ENCODE data around the gene PIP5K1B.

Gene PIP5K1B

GRCh38 chr9:68779558-68780379 lies 74.7 kb downstream of the PIP5K1B start:
- Histone ChIP-seq H3K4me1 (ENCODE audit: control insufficient read depth in 1 of 2, insufficient read depth in 2 of 2, low read length in 2 of 2) (peaks cover 37 to 42% of the 10 kb centered on the region in 2 donors), H3K4me3 (ENCODE audit: low read depth in 1 of 2, low read length in 2 of 2) (peak overlapping the region; percentile 83 to 96), H3K27ac (ENCODE audit: low read length) (peak overlapping the region; percentile 96), H3K27me3 (ENCODE audit: low read depth, low read length) (no peaks in the 10 kb centered on the region), H3K9me3 (ENCODE audit: control insufficient read depth in 1 of 2, low read length in 2 of 2) (no peaks in the 10 kb centered on the region), H3K36me3 (ENCODE audit: control insufficient read depth in 1 of 2, insufficient read depth in 2 of 2, low read length in 2 of 2) (no peaks in the 10 kb centered on the region)

GRCh38 chr9:68780380-68780712 lies 75.3 kb downstream of the PIP5K1B start:
- Histone ChIP-seq H3K9me3 (ENCODE audit: control insufficient read depth in 1 of 2, low read length in 2 of 2) (no peaks in the 10 kb centered on the region), H3K27me3 (ENCODE audit: low read depth, low read length) (no peaks in the 10 kb centered on the region), H3K36me3 (ENCODE audit: control insufficient read depth in 1 of 2, insufficient read depth in 2 of 2, low read length in 2 of 2) (no peaks in the 10 kb centered on the region), H3K4me3 (ENCODE audit: low read depth in 1 of 2, low read length in 2 of 2) (peak overlapping the region; percentile 83 to 96), H3K4me1 (ENCODE audit: control insufficient read depth in 1 of 2, insufficient read depth in 2 of 2, low read length in 2 of 2) (peaks cover 37 to 45% of the 10 kb centered on the region in 2 donors), H3K27ac (ENCODE audit: low read length) (peak overlapping the region; percentile 96)

- Histone ChIP-seq H3K4me1 (ENCODE audit: control insufficient read depth in 1 of 2, insufficient read depth in 2 of 2, low read length in 2 of 2) (peaks cover 37 to 45% of the 10 kb centered on the region in 2 donors), H3K4me3 (ENCODE audit: low read depth in 1 of 2, low read length in 2 of 2) (peak overlapping the region; percentile 83 to 96), H3K27ac (ENCODE audit: low read length) (peak overlapping the region; percentile 96), H3K36me3 (ENCODE audit: control insufficient read depth in 1 of 2, insufficient read depth in 2 of 2, low read length in 2 of 2) (no peaks in the 10 kb centered on the region), H3K27me3 (ENCODE audit: low read depth, low read length) (no peaks in the 10 kb centered on the region), H3K9me3 (ENCODE audit: control insufficient read depth in 1 of 2, low read length in 2 of 2) (no peaks in the 10 kb centered on the region)
These were observed 75.7 kb downstream of the PIP5K1B start for GRCh38 chr9:68780720-68781119.

GRCh38 chr9:68781928-68782327 lies 76.9 kb downstream of the PIP5K1B start:
- Histone ChIP-seq H3K36me3 (ENCODE audit: control insufficient read depth in 1 of 2, insufficient read depth in 2 of 2, low read length in 2 of 2) (peaks cover 2% of the 10 kb centered on the region in 2 donors), H3K4me1 (ENCODE audit: control insufficient read depth in 1 of 2, insufficient read depth in 2 of 2, low read length in 2 of 2) (peaks cover 37 to 45% of the 10 kb centered on the region in 2 donors), H3K9me3 (ENCODE audit: control insufficient read depth in 1 of 2, low read length in 2 of 2) (no peaks in the 10 kb centered on the region), H3K27me3 (ENCODE audit: low read depth, low read length) (no peaks in the 10 kb centered on the region), H3K27ac (ENCODE audit: low read length) (no peak overlapping the region), H3K4me3 (ENCODE audit: low read depth in 1 of 2, low read length in 2 of 2) (peak overlapping the region in 1 of 2 donors; percentile 37)

- H3K27ac ChIP-seq (ENCODE audit: low read length): no peak overlapping the region
- H3K4me3 ChIP-seq (ENCODE audit: low read depth in 1 of 2, low read length in 2 of 2): peak overlapping the region; percentile 14 to 37
- H3K36me3 ChIP-seq (ENCODE audit: control insufficient read depth in 1 of 2, insufficient read depth in 2 of 2, low read length in 2 of 2): peaks cover 4 to 5% of the 10 kb centered on the region in 2 donors
- no peaks in the 10 kb centered on the region for H3K9me3 ChIP-seq (ENCODE audit: control insufficient read depth in 1 of 2, low read length in 2 of 2)
- H3K4me1 ChIP-seq (ENCODE audit: control insufficient read depth in 1 of 2, insufficient read depth in 2 of 2, low read length in 2 of 2): peaks cover 37 to 45% of the 10 kb centered on the region in 2 donors
- H3K27me3 ChIP-seq (ENCODE audit: low read depth, low read length): no peaks in the 10 kb centered on the region
These were observed 77.5 kb downstream of the PIP5K1B start for GRCh38 chr9:68782546-68782945.

DNA sequence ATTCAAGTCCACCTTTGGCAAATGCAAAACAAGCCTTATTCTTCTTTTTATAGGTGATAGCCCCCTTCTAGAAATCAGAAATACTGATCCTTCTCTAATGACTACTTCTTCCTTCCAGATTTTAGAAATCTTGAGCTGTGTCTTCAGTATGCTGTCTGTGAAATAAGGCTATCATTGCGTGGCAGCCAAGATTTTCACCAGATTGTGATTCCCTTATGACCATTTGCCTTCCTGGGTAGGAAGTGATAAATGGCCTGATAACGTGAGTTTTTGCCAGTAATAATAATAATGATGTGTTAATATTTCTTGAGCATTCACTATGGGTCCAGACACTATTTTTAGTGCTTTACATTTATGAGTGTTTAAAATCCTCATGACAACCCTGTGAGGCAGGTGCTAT lies 80.9 kb downstream of the PIP5K1B start:
- no peak overlapping the region for H3K4me3 ChIP-seq (ENCODE audit: low read depth in 1 of 2, low read length in 2 of 2)
- peaks cover 25 to 41% of the 10 kb centered on the region in 2 donors for H3K4me1 ChIP-seq (ENCODE audit: control insufficient read depth in 1 of 2, insufficient read depth in 2 of 2, low read length in 2 of 2)
- peaks cover 4 to 5% of the 10 kb centered on the region in 2 donors for H3K36me3 ChIP-seq (ENCODE audit: control insufficient read depth in 1 of 2, insufficient read depth in 2 of 2, low read length in 2 of 2)
- H3K27me3 ChIP-seq (ENCODE audit: low read depth, low read length): no peaks in the 10 kb centered on the region
- no peak overlapping the region for H3K27ac ChIP-seq (ENCODE audit: low read length)
- no peaks in the 10 kb centered on the region for H3K9me3 ChIP-seq (ENCODE audit: control insufficient read depth in 1 of 2, low read length in 2 of 2)

- Histone ChIP-seq H3K27me3 (ENCODE audit: low read depth, low read length) (no peaks in the 10 kb centered on the region), H3K9me3 (ENCODE audit: control insufficient read depth in 1 of 2, low read length in 2 of 2) (no peaks in the 10 kb centered on the region), H3K4me1 (ENCODE audit: control insufficient read depth in 1 of 2, insufficient read depth in 2 of 2, low read length in 2 of 2) (no peaks in the 10 kb centered on the region), H3K36me3 (ENCODE audit: control insufficient read depth in 1 of 2, insufficient read depth in 2 of 2, low read length in 2 of 2) (peaks cover 4 to 5% of the 10 kb centered on the region in 2 donors), H3K27ac (ENCODE audit: low read length) (no peak overlapping the region), H3K4me3 (ENCODE audit: low read depth in 1 of 2, low read length in 2 of 2) (no peak overlapping the region)
These were observed 86.1 kb downstream of the PIP5K1B start for GRCh38 chr9:68791169-68791568.

GRCh38 chr9:68793605-68794343 lies 88.7 kb downstream of the PIP5K1B start:
- H3K4me3 ChIP-seq (ENCODE audit: low read depth in 1 of 2, low read length in 2 of 2): no peak overlapping the region
- no peaks in the 10 kb centered on the region for H3K36me3 ChIP-seq (ENCODE audit: control insufficient read depth in 1 of 2, insufficient read depth in 2 of 2, low read length in 2 of 2)
- no peaks in the 10 kb centered on the region for H3K9me3 ChIP-seq (ENCODE audit: control insufficient read depth in 1 of 2, low read length in 2 of 2)
- H3K4me1 ChIP-seq (ENCODE audit: control insufficient read depth in 1 of 2, insufficient read depth in 2 of 2, low read length in 2 of 2): no peaks in the 10 kb centered on the region
- no peaks in the 10 kb centered on the region for H3K27me3 ChIP-seq (ENCODE audit: low read depth, low read length)
- H3K27ac ChIP-seq (ENCODE audit: low read length): no peak overlapping the region

GRCh38 chr9:68794898-68795297 lies 89.9 kb downstream of the PIP5K1B start:
- H3K27ac ChIP-seq (ENCODE audit: low read length): no peak overlapping the region
- H3K4me3 ChIP-seq (ENCODE audit: low read depth in 1 of 2, low read length in 2 of 2): no peak overlapping the region
- no peaks in the 10 kb centered on the region for H3K4me1 ChIP-seq (ENCODE audit: control insufficient read depth in 1 of 2, insufficient read depth in 2 of 2, low read length in 2 of 2)
- H3K36me3 ChIP-seq (ENCODE audit: control insufficient read depth in 1 of 2, insufficient read depth in 2 of 2, low read length in 2 of 2): no peaks in the 10 kb centered on the region
- no peaks in the 10 kb centered on the region for H3K9me3 ChIP-seq (ENCODE audit: control insufficient read depth in 1 of 2, low read length in 2 of 2)
- H3K27me3 ChIP-seq (ENCODE audit: low read depth, low read length): no peaks in the 10 kb centered on the region

DNA sequence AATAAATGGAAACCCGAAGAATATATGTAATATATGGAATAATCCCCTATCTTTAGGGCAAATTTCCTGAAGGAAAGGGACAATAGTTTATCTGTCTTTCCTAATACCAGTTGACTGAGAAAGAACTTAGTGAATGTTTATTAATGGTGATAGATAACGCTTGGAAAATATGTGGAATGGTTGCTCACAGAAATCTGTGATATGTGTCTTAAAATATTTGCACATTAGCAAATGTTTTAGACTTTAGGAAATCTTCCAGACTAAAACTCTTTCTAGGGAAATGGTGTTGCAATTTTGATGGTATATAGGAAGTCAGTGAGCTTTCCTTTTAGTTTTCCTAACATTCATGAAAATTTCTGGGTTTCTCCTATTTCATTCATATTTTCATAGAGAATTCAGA lies 90.4 kb downstream of the PIP5K1B start:
- no peaks in the 10 kb centered on the region for H3K9me3 ChIP-seq (ENCODE audit: control insufficient read depth in 1 of 2, low read length in 2 of 2)
- H3K36me3 ChIP-seq (ENCODE audit: control insufficient read depth in 1 of 2, insufficient read depth in 2 of 2, low read length in 2 of 2): no peaks in the 10 kb centered on the region
- H3K27me3 ChIP-seq (ENCODE audit: low read depth, low read length): no peaks in the 10 kb centered on the region
- H3K4me3 ChIP-seq (ENCODE audit: low read depth in 1 of 2, low read length in 2 of 2): no peak overlapping the region
- no peaks in the 10 kb centered on the region for H3K4me1 ChIP-seq (ENCODE audit: control insufficient read depth in 1 of 2, insufficient read depth in 2 of 2, low read length in 2 of 2)
- no peak overlapping the region for H3K27ac ChIP-seq (ENCODE audit: low read length)

DNA sequence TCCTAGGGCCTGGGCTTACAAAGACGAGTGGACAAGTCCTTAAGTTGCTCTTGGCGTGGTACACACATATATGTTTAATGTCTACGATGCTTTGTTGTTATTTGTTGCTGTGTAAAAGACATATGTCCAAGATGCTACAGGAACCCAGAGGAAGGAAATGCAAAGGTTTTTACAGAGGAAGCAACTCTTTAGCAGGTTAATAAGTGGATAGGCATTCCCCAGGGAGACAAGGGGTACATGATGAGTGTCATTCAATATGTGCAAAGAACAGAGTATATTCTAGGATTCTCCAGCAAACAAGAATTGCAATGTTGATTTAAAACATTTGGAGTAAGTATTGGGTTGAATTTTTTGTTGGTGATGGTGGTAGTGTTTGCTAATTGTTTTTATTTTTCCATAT lies 92.1 kb downstream of the PIP5K1B start:
- Histone ChIP-seq H3K9me3 (ENCODE audit: control insufficient read depth in 1 of 2, low read length in 2 of 2) (no peaks in the 10 kb centered on the region), H3K27ac (ENCODE audit: low read length) (no peak overlapping the region), H3K27me3 (ENCODE audit: low read depth, low read length) (no peaks in the 10 kb centered on the region), H3K4me3 (ENCODE audit: low read depth in 1 of 2, low read length in 2 of 2) (no peak overlapping the region), H3K36me3 (ENCODE audit: control insufficient read depth in 1 of 2, insufficient read depth in 2 of 2, low read length in 2 of 2) (no peaks in the 10 kb centered on the region), H3K4me1 (ENCODE audit: control insufficient read depth in 1 of 2, insufficient read depth in 2 of 2, low read length in 2 of 2) (no peaks in the 10 kb centered on the region)
